IMR-90 (cell line): ENCODE results near the gene NRP1. TPM values are rescaled to one million over a fixed set of nuclear protein-coding genes. Genes with fewer than 3 reads are reported as not detected.

Source experiments
- ATAC-seq: fragments of 200-7000 bp; cut with Tn5 transposase; 2 replicates; pipeline ENCODE4 v1.9.1; 2020; ENCODE audit warnings: low read depth, mild to moderate bottlenecking, moderate library complexity
- BruUV-seq: library from RNA; stranded (reverse); fragments of 400-500 nt; replicated peaks from 2 replicates; lab custom pipeline; 2021; lab: Mats Ljungman, UMichigan
- CTCF ChIA-PET: fragments of 300-600 bp; formaldehyde crosslinking; extraction: SDS; loops from one replicate; lab custom pipeline; 2021; ENCODE audit warnings: antibody characterized with exemption; lab: Yijun Ruan, JAX
- POLR2A ChIA-PET: fragments of 300-600 bp; sonication (Branson Sonifier 250); formaldehyde crosslinking; loops from one replicate; lab custom pipeline; 2022; ENCODE audit warnings: antibody characterized with exemption; ENCODE audit not compliant: unreplicated experiment; lab: Charles Lee
- DNase-seq: peaks from one replicate; pipeline ENCODE4 v3.0.0; 2013
- H2AFZ ChIP-seq: replicated peaks from 2 replicates; pipeline ENCODE3; 2013; ENCODE audit warnings: low read length, mild to moderate bottlenecking; ENCODE audit not compliant: poor library complexity
- H2AK5ac ChIP-seq: 2 replicates; pipeline ENCODE4 v1.6.1; 2013; ENCODE audit warnings: low read depth, low read length, inconsistent platforms
- H2AK9ac ChIP-seq: replicated peaks from 2 replicates; pipeline ENCODE3; 2013; ENCODE audit warnings: mild to moderate bottlenecking, low read depth, low read length, moderate library complexity; ENCODE audit not compliant: poor library complexity
- H2BK120ac ChIP-seq: 2 replicates; pipeline ENCODE4 v1.6.1; 2013; ENCODE audit warnings: low read depth, low read length, inconsistent platforms
- H2BK15ac ChIP-seq: 3 replicates; pipeline ENCODE4 v1.6.1; 2013; ENCODE audit warnings: low read depth, low read length, inconsistent platforms
- H2BK20ac ChIP-seq: 2 replicates; pipeline ENCODE4 v1.6.1; 2013; ENCODE audit warnings: low read depth, mild to moderate bottlenecking, inconsistent platforms, low read length, moderate library complexity
- H2BK5ac ChIP-seq: 2 replicates; pipeline ENCODE4 v1.6.1; 2013; ENCODE audit warnings: mild to moderate bottlenecking, low read depth, low read length, inconsistent platforms; ENCODE audit not compliant: poor library complexity, severe bottlenecking
- H3K14ac ChIP-seq: replicated peaks from 2 replicates; pipeline ENCODE4 v1.6.1; 2013; ENCODE audit warnings: low read depth, low read length, inconsistent platforms
- H3K18ac ChIP-seq: 2 replicates; pipeline ENCODE4 v1.6.1; 2013; ENCODE audit warnings: low read depth, low read length, control low read depth
- H3K23ac ChIP-seq: 2 replicates; pipeline ENCODE4 v1.6.1; 2013; ENCODE audit warnings: low read depth, low read length, inconsistent platforms
- H3K27ac ChIP-seq: 2 replicates; pipeline ENCODE4 v1.5.1; 2013; ENCODE audit warnings: mild to moderate bottlenecking, control low read depth, low read length; ENCODE audit not compliant: insufficient read depth
- H3K27me3 ChIP-seq: 2 replicates; pipeline ENCODE4 v1.6.1; 2013; ENCODE audit warnings: low read length; ENCODE audit not compliant: control insufficient read depth, insufficient read depth
- H3K36me3 ChIP-seq: 2 replicates; pipeline ENCODE4 v1.6.1; 2013; ENCODE audit warnings: low read length, mixed read lengths; ENCODE audit not compliant: control insufficient read depth, insufficient read depth
- H3K4ac ChIP-seq: 2 replicates; pipeline ENCODE4 v1.6.1; 2013; ENCODE audit warnings: low read depth, low read length, inconsistent platforms
- H3K4me1 ChIP-seq: 2 replicates; pipeline ENCODE4 v1.6.1; 2013; ENCODE audit warnings: low read length, mixed read lengths; ENCODE audit not compliant: control insufficient read depth, insufficient read depth
- H3K4me2 ChIP-seq: 2 replicates; pipeline ENCODE4 v1.6.1; 2013; ENCODE audit warnings: low read depth, mild to moderate bottlenecking, control low read depth, low read length, moderate library complexity
- H3K4me3 ChIP-seq: 2 replicates; pipeline ENCODE4 v1.5.1; 2013; ENCODE audit warnings: low read depth, mild to moderate bottlenecking, control low read depth, low read length, moderate library complexity; ENCODE audit not compliant: insufficient read depth
- H3K56ac ChIP-seq: 2 replicates; pipeline ENCODE4 v1.6.1; 2013; ENCODE audit warnings: low read length, inconsistent platforms; ENCODE audit not compliant: insufficient read depth; ENCODE audit errors: extremely low read depth
- H3K79me1 ChIP-seq, 2 experiments: 2 replicates each; pipeline ENCODE4 v1.6.1; 2013; ENCODE audit warnings: low read length in 2 of 2, inconsistent platforms in 1 of 2, low read depth in 1 of 2
- H3K9ac ChIP-seq: 2 replicates; pipeline ENCODE4 v1.6.1; 2013; ENCODE audit warnings: low read depth, low read length, control low read depth
- H3K9me1 ChIP-seq: 2 replicates; pipeline ENCODE4 v1.6.1; 2013; ENCODE audit warnings: low read length, inconsistent platforms; ENCODE audit not compliant: insufficient read depth
- H3K9me3 ChIP-seq: 2 replicates; pipeline ENCODE4 v1.6.1; 2013; ENCODE audit warnings: low read length; ENCODE audit not compliant: control insufficient read depth, insufficient read depth
- H4K20me1 ChIP-seq: 2 replicates; pipeline ENCODE4 v1.6.1; 2013; ENCODE audit warnings: low read length, inconsistent platforms; ENCODE audit not compliant: insufficient read depth
- H4K5ac ChIP-seq: 2 replicates; pipeline ENCODE4 v1.6.1; 2013; ENCODE audit warnings: mild to moderate bottlenecking, low read depth, low read length, control low read depth
- H4K8ac ChIP-seq, 2 experiments: 2 replicates each; pipeline ENCODE4 v1.6.1; 2013; ENCODE audit warnings: low read depth in 2 of 2, low read length in 2 of 2, control low read depth in 1 of 2, inconsistent platforms in 1 of 2
- H4K91ac ChIP-seq: 2 replicates; pipeline ENCODE4 v1.6.1; 2013; ENCODE audit warnings: low read depth, low read length, inconsistent platforms; ENCODE audit not compliant: insufficient read depth
- BHLHE40 ChIP-seq: fragments of 150-350 bp; IDR thresholded peaks from 2 replicates; pipeline ENCODE4 v1.6.1; 2016; ENCODE audit warnings: mild to moderate bottlenecking, low read depth, low read length
- MAFK ChIP-seq: IDR thresholded peaks from 2 replicates; pipeline ENCODE4 v1.6.1; 2012; ENCODE audit warnings: low read depth, low read length, improper control_type of control experiment
- WGBS, 2 experiments: methylation state at CpG; one replicate each; pipeline versions ENCODE4 v1.1.5 to v1.1.7; 2013; ENCODE audit warnings: missing lambda C conversion rate in 2 of 2; ENCODE audit not compliant: insufficient read length in 1 of 2; ENCODE audit errors: extremely low coverage in 2 of 2; 5-methylcytosine and 5-hydroxymethylcytosine counted together
- dilution Hi-C: fragments of 300-500 bp; cut with HindIII; formaldehyde crosslinking; loops from one replicate; pipeline ENCODE4 v1.14.3; 2018; ENCODE audit warnings: low sequenced_read_pairs; ENCODE audit not compliant: unreplicated experiment
- in situ Hi-C: fragments of 300-500 bp; cut with MboI; formaldehyde crosslinking; loops from 3 replicates; pipeline ENCODE4 v1.14.3; 2019; ENCODE audit warnings: low sequenced_read_pairs, inconsistent platforms, mixed read lengths
- intact Hi-C: fragments of 100-400 bp; cut with micrococcal nuclease; formaldehyde crosslinking; loops from 2 replicates; pipeline ENCODE4 v1.10.0; 2022
- polyA plus RNA-seq, 3 experiments: library from polyadenylated mRNA; depleted of rRNA; stranded (reverse); fragments of >200 nt; gene quantifications; 2 replicates each; pipeline ENCODE4 v1.2.3, GENCODE V29; 2012; ENCODE audit warnings: low replicate concordance in 1 of 3
- total RNA-seq: library from RNA; depleted of rRNA; stranded (reverse); fragments of >200 nt; gene quantifications from 2 replicates; pipeline ENCODE4 v1.2.3, GENCODE V29; 2012

NRP1 gene
- total and polyA plus RNA-seq, 2 of the 4 experiments (the other 2 are of a cell fraction) = 108 to 227 TPM

GRCh38 chr10:33347211-33347610 lies 12.7 kb upstream of the NRP1 start:
- Histone ChIP-seq H2AK9ac (no peak overlapping the region), H3K56ac (no peak overlapping the region), H2AK5ac (no peak overlapping the region; the same call in 1 of the 2 replicates), H4K91ac (no peak overlapping the region), H2BK5ac (peak overlapping the region; percentile 42), H4K5ac (peak overlapping the region; percentile 60; the same call in 1 of the 2 replicates), H3K36me3 (no peaks in the 10 kb centered on the region), H3K14ac (no peak overlapping the region), H2BK15ac (no peak overlapping the region), H3K79me1 (peaks cover 2 to 3% of the 10 kb centered on the region in 2 experiments; a peak in 1 of 4 replicates), H3K4me3 (no peak overlapping the region), H3K4ac (no peak overlapping the region), H2AFZ (no peak overlapping the region), H3K4me1 (peaks cover 6% of the 10 kb centered on the region), H3K9me1 (peaks cover 7% of the 10 kb centered on the region), H3K18ac (peak overlapping the region; percentile 77), H4K8ac (no peak overlapping the region), H3K23ac (no peak overlapping the region), H3K27me3 (no peaks in the 10 kb centered on the region), H2BK20ac (no peak overlapping the region), H3K27ac (no peak overlapping the region; the same call in 1 of the 2 replicates), H2BK120ac (no peak overlapping the region), H3K9me3 (no peaks in the 10 kb centered on the region), H3K9ac (no peak overlapping the region), H3K4me2 (peak overlapping the region; percentile 90; the same call in 1 of the 2 replicates), H4K20me1 (no peaks in the 10 kb centered on the region)
- POLR2A ChIA-PET = no interaction called here
- DNase-seq (peak; percentile 71), ATAC-seq (peak; percentile 55)
- in situ Hi-C loops (loop anchor here (25.0 kb wide), 2 partner anchors 565 to 765 kb away; no protein-coding TSS in a partner anchor), intact Hi-C loops (no loop called here), dilution Hi-C loops (no loop called here)
- no CpG with 5 or more reads among the region's 2 CpGs for WGBS, 2 experiments
- TF ChIP-seq BHLHE40 = no peak
- peak; percentile 86 for TF ChIP-seq MAFK
- CTCF ChIA-PET = no interaction called here
- BruUV-seq = no TSS peak
